Measurements from ENCODE around the gene CDK5R1. TPM values are rescaled to one million over a fixed set of nuclear protein-coding genes. Genes with fewer than 3 reads are reported as not detected.

CDK5R1 gene
- total RNA-seq, 1 donor from 2014 or later: 2.2 TPM

DNA sequence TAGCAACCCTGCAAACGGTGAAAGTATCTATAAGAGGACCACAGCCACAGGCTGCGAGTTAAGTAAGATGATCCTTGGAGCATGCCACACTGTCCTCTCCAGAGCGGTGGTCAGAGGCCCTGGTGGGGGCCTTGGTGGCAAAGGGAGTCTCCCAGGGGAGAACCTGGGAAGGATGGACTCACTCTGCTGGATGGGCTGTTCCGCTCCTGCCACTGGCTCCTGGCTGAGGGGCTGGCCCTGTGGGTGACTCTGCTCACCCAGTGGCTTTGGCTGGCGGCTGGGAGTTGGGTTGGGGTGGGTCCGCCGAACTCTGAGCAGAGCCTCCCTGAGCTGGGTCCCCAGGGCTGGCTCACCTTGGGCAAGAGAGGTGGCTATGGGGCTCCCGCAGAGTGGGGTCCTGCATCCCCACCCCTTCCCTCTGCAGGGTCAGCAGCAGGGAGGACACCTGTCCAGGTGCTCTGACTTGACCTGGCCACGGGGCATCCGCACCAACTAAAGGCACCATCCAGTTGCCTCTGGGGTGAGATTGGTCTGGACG lies 7.3 kb downstream of the CDK5R1 start:
- TF ChIP-seq, protein P1, sequence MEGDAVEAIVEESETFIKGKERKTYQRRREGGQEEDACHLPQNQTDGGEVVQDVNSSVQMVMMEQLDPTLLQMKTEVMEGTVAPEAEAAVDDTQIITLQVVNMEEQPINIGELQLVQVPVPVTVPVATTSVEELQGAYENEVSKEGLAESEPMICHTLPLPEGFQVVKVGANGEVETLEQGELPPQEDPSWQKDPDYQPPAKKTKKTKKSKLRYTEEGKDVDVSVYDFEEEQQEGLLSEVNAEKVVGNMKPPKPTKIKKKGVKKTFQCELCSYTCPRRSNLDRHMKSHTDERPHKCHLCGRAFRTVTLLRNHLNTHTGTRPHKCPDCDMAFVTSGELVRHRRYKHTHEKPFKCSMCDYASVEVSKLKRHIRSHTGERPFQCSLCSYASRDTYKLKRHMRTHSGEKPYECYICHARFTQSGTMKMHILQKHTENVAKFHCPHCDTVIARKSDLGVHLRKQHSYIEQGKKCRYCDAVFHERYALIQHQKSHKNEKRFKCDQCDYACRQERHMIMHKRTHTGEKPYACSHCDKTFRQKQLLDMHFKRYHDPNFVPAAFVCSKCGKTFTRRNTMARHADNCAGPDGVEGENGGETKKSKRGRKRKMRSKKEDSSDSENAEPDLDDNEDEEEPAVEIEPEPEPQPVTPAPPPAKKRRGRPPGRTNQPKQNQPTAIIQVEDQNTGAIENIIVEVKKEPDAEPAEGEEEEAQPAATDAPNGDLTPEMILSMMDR (IDR thresholded peaks at IDR 0.05; ENCODE audit: unreplicated experiment): no peak

DNA sequence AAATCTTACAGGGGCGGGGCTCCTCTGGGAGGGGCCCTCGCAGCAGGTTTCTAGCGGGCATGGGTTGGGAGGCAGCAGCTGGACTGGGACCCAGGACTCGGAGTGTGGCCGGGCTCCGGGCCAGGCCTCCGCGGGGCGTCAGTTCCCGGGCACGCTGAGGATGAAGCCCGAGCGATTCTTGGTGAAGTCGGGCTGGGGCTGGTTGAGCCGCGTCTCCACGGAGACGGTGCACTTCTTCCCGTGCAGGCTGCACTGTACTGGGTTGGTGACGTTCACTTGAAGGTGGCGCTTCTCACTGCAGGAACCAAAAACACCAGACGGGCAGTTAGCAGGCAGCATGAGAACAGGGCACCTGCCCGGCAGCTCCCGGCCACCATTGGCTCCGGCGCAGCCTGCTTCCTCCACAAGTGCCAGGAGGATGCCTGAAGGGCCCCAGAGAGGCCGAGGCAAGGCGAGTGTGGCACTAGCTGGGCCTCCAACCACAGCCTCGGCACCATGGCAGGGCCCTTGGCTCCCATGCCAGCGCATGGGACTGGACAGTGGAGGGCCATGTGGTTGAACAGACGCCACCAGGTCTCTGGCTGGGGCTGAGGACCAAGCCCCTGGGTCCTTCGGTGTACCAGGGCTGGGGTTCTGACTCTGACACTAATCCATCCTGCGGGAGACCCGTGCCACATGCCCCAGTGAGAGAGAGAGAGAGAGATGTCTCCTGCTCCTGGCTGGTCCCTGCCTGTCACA lies 8.0 kb downstream of the CDK5R1 start:
- TF ChIP-seq, protein P1 (IDR thresholded peaks at IDR 0.05; ENCODE audit: unreplicated experiment): no peak
- peaks cover 6% of the 10 kb centered on the region for H3K27me3 Mint-ChIP-seq (ENCODE audit: unreplicated experiment)
- no peak overlapping the region for H3K4me3 Mint-ChIP-seq (ENCODE audit: unreplicated experiment)
- peaks cover 13% of the 10 kb centered on the region for H3K4me1 Mint-ChIP-seq (ENCODE audit: unreplicated experiment)
- no peak overlapping the region for H3K27ac Mint-ChIP-seq (ENCODE audit: unreplicated experiment)
- DNase-seq (ENCODE audit: low spot score): no peak
- H3K9me3 Mint-ChIP-seq (ENCODE audit: unreplicated experiment): no peaks in the 10 kb centered on the region
- peaks cover 11% of the 10 kb centered on the region for H3K36me3 Mint-ChIP-seq (ENCODE audit: low read depth, unreplicated experiment)

More for the DNA sequence above, 7.3 kb downstream of the CDK5R1 start:
- Mint-ChIP-seq H3K36me3 (ENCODE audit: low read depth, unreplicated experiment) (peaks cover 11% of the 10 kb centered on the region), H3K4me3 (ENCODE audit: unreplicated experiment) (no peak overlapping the region), H3K27me3 (ENCODE audit: unreplicated experiment) (peaks cover 6% of the 10 kb centered on the region), H3K4me1 (ENCODE audit: unreplicated experiment) (peaks cover 13% of the 10 kb centered on the region), H3K27ac (ENCODE audit: unreplicated experiment) (no peak overlapping the region), H3K9me3 (ENCODE audit: unreplicated experiment) (no peaks in the 10 kb centered on the region)
- DNase-seq (ENCODE audit: low spot score): no peak

- TF ChIP-seq, protein P1 (IDR thresholded peaks at IDR 0.05; ENCODE audit: unreplicated experiment): no peak
- peaks cover 6% of the 10 kb centered on the region for H3K27me3 Mint-ChIP-seq (ENCODE audit: unreplicated experiment)
- no peak for DNase-seq (ENCODE audit: low spot score)
- H3K4me3 Mint-ChIP-seq (ENCODE audit: unreplicated experiment): no peak overlapping the region
- peaks cover 11% of the 10 kb centered on the region for H3K36me3 Mint-ChIP-seq (ENCODE audit: low read depth, unreplicated experiment)
- no peak overlapping the region for H3K27ac Mint-ChIP-seq (ENCODE audit: unreplicated experiment)
- no peaks in the 10 kb centered on the region for H3K9me3 Mint-ChIP-seq (ENCODE audit: unreplicated experiment)
- peaks cover 13% of the 10 kb centered on the region for H3K4me1 Mint-ChIP-seq (ENCODE audit: unreplicated experiment)
Measured at GRCh38 chr17:32495359-32496231, 8.8 kb downstream of the CDK5R1 start.

DNA sequence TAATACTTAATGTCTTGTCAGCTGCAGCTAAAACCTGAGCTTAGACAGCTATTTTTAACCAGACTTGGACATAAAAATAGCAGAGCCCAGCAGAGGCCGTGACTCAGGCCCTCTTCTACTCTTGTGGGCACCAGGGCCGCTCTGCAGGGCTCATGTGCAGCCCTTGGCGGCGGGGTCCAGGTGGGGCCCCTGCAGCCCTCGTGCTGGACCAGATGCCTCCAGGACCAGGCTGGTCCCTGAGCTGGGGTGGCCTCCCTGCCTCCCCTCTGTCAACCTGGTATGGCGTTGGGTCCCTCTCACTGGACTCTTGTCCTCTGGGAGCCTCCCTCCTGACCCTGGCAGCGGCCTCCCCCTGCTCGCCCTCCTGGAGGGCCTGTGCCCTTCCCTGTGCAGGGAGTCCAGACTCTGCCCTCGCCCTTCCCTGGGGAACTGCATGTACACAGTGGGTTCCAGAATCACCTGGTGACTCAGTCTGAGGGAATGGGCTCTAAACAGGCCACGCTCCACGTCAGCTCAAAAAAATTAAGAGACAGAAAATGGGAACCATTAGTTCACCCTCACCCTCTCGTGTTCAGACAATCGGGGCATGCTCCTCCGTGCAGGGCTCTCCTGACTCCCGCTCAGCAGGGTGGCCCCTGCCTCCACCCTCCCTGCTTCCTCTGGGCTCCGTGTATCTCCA lies 9.7 kb downstream of the CDK5R1 start:
- H3K9me3 Mint-ChIP-seq (ENCODE audit: unreplicated experiment): no peaks in the 10 kb centered on the region
- no peak for DNase-seq (ENCODE audit: low spot score)
- peaks cover 13% of the 10 kb centered on the region for H3K4me1 Mint-ChIP-seq (ENCODE audit: unreplicated experiment)
- peaks cover 6% of the 10 kb centered on the region for H3K27me3 Mint-ChIP-seq (ENCODE audit: unreplicated experiment)
- H3K4me3 Mint-ChIP-seq (ENCODE audit: unreplicated experiment): no peak overlapping the region
- H3K36me3 Mint-ChIP-seq (ENCODE audit: low read depth, unreplicated experiment): peaks cover 11% of the 10 kb centered on the region
- H3K27ac Mint-ChIP-seq (ENCODE audit: unreplicated experiment): no peak overlapping the region
- TF ChIP-seq, protein P1 (IDR thresholded peaks at IDR 0.05; ENCODE audit: unreplicated experiment): no peak

Measured in endothelial cell (in vitro differentiated cells).